NCI-H748 treated with DMSO at 0.1 percent for 48 hours (cell line): ENCODE measurements around the gene TNNT3.

Experiments
- DNase-seq: peaks from one replicate; lab custom pipeline; 2025; lab: John Stamatoyannopoulos, UW

The TNNT3 gene

DNA sequence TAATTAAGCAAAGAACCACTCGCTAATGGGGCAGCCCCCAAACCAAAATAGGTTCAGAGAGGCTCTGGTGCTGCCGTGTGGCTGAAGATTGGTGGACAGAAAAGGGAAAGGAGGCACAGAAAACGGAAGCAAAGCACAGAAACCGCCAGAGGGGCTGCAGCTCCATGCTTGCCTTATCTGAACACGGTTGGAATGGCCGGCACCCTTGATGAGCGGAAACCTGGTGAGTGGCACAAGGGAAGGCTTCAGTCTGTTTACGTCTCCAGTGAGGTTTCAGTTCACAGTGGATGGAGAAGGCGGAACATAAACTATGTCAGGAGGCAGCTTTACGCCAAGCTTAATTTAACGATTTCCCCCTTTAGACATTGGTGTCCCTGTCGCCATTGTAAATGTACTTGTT is 22.6 kb upstream of the TNNT3 start:
- no peak for DNase-seq

DNA sequence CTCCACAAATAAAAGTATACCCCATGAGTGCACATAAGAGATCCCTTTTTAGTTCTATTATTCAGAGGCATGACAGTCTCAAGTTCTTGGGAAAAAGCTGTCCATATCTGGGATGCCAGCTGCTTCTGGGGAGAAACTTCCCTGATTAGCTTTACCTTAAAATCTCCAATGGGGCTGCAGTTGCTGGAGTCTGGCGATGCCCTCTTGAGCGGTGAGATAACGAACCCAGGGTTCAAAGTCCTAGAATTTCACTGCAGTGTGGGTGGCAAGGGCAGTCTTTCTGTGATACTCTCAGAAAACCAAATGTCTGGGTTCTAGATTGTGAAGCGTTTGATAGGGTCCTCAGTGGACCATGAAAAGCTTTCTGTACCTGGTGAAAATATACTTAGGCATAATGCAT is 20.4 kb upstream of the TNNT3 start:
- DNase-seq = no peak

DNA sequence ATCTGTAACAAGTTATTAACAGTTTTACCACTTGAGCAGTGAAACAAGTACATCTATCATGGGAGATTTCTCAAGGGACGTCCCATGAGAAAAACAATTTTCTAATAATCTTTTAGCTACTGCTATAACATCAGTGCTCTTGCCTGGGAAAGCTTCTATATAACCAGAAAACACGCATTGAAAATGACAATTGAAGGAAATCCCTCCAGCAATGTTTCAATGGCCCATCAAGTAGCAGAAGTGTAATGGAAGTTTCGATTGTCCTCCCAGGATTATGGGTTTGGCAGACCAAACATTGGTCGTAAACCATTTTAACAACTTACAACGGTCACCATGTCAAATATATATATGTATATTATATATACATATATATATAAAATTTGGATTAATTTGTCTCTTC is 19.8 kb upstream of the TNNT3 start:
- no peak for DNase-seq

DNA sequence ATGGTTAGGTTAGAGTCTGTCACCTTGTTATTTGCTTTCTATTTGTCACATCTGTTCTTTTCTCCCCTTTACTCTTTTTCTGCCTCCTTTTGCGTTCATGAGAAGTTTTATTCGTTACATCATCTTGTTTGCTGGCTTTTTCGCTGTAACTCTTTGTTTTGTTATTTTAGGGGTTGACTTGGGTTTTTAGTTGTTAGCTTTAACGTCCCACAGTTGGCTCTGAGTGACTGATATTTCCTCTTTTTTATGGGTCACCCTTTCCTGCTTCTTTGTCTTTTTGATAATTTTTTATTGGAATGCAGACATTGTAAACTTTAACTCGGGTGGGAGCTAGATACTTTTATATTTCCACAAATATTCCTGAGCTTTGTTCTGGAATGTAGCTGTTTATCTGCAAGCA is 13.3 kb upstream of the TNNT3 start:
- DNase-seq = no peak

DNA sequence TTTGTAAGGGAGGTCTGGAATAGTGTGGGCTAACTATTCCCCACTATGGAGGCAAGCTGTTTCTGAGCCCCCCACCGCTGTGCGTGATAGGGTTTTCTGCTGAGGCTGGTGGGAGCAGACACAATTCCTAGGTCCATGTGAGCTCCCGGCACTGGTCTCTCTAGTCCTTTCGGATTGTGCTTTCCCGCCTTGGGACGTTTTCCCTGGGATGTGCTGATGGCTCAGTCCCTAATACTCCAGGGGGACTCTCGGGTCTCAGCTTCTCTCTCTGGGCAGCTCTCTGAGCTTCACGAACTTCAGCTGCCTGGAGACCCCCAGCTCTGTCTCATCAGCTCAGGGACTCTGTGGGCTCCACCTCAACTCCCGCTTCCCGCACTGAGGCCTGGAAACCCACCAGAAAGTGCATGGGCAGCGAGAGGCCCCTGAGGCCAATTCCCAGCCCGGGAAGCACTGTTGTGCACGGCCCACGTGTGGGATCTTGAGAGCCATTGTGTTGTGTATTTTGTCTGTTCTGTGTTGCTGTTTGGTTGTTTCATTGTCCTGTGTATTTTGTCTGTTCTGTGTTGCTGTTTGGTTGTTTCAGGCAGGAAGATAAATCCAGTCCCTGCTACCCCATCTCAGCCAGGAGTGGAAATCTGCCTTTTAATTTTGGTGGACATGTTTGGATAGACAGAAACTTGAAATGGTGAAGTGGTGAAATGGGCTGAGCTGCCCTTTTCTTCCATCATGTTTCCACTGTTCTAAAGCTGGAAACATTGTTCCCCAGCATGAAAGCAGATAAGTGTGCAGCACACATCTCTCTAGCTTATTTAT is 12.7 kb upstream of the TNNT3 start:
- DNase-seq = no peak

DNA sequence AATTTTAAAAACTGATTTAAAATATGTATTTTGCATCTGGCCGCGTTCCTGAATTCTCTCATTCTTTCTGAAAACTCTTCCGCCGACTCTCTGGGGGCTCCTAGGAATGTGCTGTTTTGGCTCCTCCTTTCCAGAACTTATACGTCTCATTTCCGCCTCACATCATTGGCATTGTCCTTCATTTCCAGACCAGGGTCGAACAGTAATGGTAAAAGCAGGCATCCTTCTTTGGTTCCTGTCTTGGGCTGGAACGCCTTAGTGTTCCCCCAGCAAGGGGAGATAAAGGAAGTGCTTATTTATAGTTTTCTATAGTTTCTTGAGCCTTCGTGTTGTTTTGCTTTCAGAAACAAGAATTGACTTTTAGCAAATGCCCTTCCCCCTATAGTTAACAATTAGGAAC is 10.9 kb upstream of the TNNT3 start:
- no peak for DNase-seq

DNA sequence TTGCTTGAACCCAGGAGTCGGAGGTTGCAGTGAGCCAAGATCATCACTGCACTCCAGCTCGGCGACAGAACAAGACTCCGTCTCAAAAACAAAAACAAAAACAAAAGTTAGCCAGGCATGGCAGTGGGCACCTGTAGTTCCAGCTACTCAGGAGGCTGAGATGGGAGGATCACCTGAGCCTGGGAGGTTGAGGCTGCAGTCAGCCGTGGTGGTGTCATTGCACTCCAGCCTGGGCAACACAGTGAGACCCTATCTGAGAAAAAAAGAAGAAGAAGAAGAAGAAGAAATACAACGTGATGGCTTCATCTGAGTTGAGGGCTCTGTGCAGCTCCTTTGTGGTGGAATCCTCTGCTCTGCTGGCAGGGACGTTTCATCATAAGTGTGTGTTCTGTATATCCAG is 10.0 kb upstream of the TNNT3 start:
- DNase-seq = no peak

DNA sequence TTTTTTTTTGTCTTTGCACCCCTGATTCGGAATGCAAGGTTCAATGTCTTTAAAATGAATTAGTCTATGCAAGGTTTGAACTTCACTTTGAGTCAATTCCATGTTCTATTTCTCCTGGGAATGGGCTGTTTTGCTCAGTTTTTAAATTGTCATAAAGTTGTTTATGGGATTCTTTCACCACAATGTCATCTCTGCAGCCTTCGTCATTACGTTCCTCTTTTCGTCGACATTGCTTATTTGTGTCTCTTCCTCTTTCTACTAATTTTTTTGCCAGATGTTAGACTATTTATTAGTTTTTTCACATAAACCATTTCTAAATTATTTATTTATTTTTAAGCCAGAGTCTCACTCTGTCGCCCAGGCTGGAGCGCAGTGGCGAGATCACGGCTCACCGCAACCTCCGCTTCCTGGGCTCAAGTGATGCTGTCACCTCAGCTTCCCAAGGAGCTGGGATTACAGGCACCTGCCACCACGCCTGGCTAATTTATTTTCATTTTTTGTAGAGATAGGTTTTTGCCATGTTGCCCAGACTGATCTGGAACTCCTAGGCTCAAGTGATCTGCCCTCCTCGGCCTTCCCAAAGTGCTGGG is 7.1 kb upstream of the TNNT3 start:
- DNase-seq = no peak

DNA sequence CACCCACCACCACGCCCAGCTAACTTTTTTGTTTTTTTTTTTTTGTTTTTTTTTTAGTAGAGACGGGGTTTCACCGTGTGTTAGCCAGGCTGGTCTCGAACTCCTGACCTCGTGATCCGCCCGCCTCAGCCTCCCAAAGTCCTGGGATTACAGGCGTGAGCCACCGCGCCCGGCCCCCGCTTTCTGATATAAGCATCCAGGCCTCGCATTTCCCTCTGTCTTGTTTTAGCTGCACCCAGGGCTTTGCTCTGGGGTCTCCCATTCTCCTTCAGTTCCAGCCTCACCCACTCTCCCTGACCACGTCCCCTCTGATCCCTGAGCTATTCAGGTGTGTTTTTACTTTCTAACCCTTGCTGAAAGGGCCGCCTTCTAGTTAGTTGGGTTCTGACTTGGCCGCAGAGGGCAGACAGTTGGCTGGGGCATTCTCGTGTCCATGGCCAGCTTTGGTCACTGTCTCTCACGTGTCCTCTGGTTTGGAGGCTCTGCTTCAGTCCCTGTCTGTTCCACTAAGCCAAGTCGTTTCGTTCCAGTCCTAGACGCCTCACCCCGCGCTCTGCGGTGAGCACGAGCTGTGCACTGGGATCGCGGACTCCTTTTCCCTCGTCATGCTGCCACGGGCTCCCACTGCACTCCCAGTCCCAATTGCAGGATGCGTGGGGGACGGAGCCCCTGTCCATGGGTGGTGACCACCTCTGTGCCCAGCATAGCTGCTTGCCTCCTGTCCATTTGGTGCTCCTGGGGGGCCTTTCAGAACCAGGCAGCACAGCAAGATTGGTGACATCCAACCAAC is 6.0 kb upstream of the TNNT3 start:
- no peak for DNase-seq

DNA sequence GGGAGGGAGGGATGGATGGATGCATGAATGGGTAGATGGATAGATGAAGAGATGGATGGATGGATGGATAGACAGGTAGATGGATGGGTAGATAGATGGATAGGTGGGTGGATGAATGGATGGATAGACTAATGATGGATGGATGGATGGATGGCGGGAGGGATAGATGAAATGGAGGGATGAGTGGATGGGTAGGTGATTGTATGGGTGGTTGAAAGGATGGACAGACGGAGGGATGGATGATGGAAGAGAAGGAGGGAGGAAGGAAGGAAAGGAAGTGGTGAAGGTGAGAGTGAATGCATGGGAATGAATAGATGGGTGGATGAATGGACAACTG is 3.7 kb upstream of the TNNT3 start:
- DNase-seq = no peak

DNA sequence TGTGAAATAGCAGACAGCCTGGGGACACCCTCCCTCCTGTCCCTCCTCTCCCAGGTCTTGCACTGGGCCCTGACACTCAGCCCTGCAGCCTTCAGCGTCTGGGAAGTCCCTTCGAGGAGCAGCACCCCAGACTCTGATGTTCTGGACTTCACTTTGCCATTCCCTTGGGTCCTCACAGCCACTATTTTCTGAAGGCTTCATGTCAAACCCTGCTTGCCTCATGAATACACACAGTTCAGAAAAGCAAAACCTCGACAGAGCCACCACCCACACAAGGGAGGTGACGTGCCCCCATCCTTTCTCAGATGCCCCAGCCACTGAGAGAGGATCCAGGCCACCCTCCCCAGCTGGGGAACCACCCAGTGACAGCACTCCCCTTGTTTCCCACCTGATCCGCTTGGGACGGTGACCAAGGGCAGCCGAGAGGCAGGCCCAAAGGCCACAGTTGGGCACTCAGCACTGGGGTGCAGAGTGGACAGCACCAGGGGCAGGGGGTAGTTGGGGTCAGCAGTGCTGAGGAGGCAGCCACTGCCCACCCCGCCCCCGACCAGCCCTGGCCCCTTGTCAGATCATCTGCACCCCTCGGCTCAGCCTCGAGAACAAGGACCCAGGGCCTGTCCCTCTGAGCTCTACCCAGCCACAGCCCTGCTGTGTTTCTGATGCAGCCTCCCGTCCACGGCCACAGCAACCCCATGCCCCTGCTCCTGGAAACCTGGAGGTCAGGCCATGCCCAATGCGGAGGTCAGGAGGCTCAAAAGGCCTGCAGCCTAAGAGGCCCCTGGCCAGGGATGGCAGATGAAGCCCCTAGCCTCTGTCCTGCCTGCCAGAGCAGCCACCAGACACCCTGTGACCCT is 3.1 kb upstream of the TNNT3 start:
- DNase-seq = no peak

DNA sequence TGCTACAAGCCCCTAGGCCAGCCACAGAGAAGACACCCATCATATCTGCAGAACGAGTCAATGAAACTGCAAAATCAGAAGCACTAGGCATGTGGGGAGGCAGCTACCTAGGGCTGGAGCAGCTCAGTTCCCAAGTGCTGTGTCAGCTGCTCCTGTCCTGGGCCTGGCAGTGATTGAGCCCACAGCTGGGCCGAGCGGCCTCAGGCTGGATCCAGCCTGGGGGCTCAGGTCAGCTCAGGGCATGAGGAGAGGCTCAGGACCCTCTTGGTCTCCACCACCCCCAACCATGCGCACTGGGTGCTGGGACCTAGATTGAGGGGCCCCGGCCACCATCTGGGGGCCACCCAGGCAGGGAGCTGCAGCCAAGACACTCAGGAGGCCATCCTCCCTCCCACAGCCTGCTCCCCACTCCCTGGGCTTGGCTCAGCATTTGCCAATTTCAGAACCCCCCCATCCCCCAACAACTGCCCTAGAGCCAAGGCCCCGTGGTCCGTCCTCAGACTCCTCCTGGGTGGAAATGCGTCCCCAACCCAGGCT is 2.4 kb upstream of the TNNT3 start:
- DNase-seq = no peak

DNA sequence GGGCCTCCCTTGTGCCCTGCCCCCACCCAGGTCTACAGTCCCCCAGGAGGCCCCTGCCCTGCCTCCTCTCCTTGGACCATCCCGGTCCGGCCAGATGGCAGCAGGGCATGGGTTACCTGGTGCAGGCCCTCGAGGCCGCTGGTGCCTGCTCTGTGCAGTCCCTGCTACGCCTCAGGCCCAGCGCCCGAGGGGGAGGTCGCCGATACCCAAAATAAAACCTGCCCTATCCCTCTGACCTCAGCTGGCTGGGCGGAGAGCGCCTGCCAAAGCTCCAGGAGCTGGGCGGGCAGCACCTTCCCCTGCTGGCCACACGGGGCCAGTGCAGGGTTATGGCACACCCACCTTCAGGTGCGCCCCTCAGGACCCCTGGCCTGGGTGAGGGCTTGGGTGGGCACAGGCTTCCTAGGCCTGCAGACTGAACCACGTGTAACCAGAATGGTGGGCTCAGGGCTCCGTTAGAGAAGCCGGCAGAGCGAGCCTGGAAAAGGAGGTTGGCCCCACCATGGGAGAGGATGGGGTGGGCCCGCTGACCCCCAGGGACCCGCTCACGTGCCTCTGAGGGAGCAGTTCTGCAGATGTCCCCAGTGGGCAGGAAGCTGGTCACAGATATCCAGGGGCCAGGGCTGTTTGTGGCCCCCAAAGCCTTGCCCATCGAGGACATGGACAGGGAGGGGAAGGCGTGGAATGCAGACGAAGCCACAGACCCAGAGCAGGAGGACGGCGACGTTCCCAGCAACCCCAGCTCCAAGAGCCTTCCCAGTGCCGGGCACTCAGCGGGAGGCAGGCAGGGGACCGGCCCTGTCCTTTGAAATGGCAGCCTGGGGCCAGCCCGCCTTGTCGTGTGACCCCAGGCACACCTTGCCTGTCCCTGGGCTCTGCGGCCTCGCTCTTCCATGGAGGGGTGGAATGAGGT is 1.7 kb upstream of the TNNT3 start:
- no peak for DNase-seq

DNA sequence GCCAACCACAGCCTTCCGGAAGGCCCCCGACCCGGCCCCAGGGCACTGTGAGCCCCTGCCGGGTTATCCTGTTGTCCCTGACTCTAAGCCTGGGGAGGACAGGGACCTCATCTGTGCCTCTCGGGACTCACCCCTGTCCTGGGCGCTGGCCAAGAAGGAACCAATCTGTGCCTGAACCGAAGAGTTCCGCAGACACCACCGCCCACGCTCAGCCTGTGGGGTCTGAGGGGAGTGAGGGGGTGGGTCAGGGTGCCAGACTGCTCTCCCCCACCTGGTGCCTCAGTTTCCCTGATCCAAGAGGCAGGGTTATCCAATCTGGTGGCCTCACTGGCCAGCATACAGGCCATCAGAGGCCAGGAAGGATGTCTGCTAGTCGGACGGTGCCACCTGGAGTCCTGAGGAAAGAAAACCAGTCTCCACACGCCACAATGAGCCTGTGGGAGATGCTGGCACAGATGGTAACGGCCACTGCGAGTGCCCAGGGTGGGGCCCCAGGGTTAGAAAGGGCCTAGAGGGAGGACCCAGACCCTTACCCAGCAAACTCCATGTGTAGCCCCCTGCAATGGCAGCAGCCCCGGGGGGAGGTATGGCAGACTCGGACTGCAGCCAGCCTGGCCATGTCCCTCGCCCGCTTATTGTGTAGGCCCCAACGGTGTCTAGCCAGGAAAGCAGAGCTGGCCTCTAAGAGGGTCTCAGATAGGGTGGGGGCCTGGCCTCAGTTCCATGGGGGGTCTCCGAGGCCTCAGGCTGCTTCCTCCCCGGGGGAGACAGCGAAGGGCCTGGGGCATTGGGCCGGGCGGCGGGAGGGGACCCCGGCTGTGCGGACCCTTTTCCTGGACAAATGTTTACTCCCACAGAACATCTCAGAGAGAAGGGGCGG is 827 bp upstream of the TNNT3 start:
- no peak for DNase-seq

DNA sequence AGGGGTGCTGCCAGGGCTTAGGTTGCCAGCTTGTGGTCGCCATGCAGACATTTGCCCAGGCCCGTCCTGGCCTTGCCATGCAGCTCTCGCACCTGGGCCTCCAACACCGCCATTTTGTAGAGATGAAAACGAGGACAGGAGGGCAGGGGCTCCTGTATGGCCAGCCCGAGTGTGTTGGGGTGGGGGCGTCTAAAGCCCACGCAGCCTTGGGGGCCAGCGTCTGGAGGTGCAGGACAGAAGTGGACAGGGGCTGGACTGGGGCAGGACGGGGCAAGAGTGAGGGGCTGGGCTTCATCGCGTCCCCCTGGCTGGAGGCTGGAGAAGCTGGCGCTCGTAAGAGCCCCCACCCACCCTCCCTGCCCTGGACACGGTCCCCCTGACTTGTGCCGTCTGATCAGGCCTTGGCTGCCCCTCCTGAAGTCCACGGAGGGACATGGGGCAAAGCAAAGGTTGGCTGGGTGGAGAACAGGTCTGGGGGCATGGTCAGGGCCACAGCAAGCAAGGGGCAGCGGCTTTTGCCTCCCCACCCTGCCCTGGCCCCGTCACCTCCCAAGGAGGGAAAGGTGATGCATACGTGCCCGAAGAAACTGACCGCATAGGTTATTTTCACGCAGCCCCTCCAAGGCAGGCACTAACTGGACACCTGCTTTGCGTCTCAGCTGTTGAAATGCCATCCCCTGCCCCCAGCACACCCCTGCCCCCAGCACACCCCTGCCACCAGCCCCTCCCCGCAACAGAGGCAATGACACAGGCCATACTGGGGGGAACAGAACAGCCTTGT is 815 bp downstream of the TNNT3 start:
- DNase-seq = no peak

DNA sequence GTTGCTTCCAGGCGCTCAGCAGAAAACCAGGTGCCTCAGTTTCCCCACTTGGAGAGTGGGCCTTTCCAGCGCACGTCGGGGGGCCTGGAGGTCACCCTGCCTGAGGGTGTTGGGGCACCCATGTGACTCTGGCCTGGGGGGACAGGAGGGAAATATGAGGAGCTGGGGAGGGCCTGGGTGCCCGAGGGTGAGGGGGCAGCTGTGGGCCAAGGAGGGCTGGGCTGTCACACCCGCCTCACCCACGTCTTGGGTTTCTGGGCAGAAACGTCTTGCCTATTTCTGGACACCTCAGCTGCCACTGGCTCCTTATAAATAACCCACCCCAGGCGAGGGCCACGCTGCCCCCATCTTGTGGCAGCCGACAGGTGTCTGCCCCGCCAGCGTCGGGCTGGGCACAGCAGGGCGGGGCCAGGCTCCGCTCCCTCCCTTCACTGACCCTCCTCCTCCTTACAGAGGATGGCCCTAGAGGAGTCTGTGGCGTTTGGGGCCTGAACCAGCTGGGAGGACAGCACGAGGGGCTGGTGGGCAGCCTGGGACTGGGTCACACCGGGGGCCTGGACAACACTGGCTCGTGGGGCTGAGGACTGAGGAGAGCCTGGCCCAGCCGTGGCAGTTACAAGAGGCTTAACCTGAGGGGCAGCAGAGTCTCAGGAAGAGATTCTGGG is 1.5 kb downstream of the TNNT3 start:
- DNase-seq = no peak

DNA sequence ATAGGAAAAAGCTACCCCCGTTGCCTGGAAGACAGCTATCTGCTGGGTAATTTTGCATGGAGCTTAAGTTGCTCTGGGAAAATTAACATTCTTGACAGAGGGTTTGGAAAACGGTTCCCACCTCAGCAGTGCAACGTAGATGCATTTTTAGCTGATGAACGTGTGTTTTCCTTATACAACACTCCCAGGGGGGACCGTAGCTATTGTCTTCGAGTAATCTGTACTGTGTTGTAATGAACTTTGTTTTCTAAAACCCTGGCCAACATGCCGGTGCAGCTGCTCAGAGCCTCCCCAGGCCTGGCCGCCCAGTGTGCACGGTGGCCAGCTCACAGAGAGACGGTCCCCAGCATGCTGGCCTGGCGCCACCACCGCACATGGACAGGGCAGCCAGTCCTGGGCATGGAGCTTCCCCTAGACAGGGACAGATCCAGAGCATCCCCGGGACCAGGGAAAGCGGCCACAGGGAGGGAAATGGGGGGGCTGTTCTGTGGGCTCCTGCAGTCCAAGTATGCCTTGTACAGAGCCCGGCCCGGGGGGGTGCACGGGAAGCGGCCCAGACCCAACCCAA is 2.2 kb downstream of the TNNT3 start:
- no peak for DNase-seq

DNA sequence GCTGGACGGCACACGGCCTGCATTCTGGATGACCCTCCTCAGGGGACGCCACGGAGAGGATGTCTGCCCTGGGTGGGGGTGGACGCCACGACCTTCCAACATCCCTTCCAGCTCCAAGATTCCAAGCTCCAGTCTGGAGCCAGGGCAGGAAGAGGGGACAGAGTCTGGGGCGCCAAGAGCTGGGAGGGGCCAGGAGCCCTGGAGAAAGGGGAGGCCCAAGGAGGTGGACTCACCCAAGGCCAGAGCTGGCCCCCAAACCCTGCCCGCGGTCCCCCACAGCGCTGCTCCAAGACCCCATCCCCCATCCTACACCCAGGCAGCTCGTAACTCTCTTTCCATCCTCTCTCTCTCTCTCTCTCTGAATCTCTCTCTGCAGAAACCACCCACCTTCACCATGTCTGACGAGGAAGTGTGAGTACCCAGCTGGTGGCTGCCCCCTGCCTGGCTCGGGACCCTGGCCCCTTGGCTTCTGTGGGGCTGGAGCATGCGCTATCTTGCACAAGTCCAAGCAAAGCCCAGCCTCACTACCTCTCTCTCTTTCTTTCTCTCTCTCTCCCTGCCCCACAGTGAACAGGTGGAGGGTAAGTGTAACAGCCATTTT is 3.1 kb downstream of the TNNT3 start:
- DNase-seq = no peak
